ENCODE data around the gene RNF213.

DNA sequence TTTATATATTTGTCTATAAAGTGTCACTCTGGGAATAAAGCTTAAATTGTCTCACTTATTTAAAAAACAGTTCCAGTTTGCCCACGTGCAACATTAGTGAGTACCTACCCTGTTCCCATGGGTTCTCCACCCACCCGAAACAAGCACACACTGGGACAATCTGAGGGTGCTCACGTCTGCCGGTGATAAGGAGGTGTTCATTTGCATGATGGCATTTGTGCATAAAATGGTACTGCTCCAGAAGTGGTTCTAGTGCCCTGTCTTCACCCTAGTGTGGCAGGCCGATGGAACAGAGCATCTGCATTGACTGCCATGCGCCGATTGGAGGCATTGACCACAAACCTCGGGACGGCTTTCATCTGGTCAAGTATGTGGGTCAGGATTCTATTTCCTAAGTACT lies 118.7 kb downstream of the RNF213 start:
- no peak for TF ChIP-seq POLR2A (IDR thresholded peaks at IDR 0.05)
- TF ChIP-seq, protein P1, sequence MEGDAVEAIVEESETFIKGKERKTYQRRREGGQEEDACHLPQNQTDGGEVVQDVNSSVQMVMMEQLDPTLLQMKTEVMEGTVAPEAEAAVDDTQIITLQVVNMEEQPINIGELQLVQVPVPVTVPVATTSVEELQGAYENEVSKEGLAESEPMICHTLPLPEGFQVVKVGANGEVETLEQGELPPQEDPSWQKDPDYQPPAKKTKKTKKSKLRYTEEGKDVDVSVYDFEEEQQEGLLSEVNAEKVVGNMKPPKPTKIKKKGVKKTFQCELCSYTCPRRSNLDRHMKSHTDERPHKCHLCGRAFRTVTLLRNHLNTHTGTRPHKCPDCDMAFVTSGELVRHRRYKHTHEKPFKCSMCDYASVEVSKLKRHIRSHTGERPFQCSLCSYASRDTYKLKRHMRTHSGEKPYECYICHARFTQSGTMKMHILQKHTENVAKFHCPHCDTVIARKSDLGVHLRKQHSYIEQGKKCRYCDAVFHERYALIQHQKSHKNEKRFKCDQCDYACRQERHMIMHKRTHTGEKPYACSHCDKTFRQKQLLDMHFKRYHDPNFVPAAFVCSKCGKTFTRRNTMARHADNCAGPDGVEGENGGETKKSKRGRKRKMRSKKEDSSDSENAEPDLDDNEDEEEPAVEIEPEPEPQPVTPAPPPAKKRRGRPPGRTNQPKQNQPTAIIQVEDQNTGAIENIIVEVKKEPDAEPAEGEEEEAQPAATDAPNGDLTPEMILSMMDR (IDR thresholded peaks at IDR 0.05): no peak
